Gastrocnemius medialis (tissue), 4 donors: ENCODE measurements around the gene NR1H2. TPM values are rescaled to one million over a fixed set of nuclear protein-coding genes. Genes with fewer than 3 reads are reported as not detected.
A peak's percentile ranks its signal among the peaks of the same experiment; 100 is the strongest.

Experiments
- ATAC-seq, 2 donors: fragments of 150-250 bp; one replicate each; pipeline ENCODE4 v1.9.1; 2016
- DNase-seq, 2 donors: peaks; one replicate each; pipeline ENCODE4 v3.0.0-alpha.2; 2019
- H3K27ac ChIP-seq, 4 donors: fragments of 200-600 bp; sonication (generic); 1 replicate in 1 of 4; 2 replicates in 3 of 4; pipeline ENCODE4 v1.5.1; 2016 to 2018; ENCODE audit warnings: mild to moderate bottlenecking in 2 of 4, moderate library complexity in 1 of 4
- H3K27me3 ChIP-seq, 3 donors: fragments of 200-600 bp; sonication (generic) in 2 of 3; 1 replicate in 1 of 3; 2 replicates in 2 of 3; pipeline versions ENCODE4 v1.5.1 to v1.6.0; 2016 to 2019; ENCODE audit warnings: mild to moderate bottlenecking in 1 of 3, moderate library complexity in 1 of 3
- H3K36me3 ChIP-seq, 2 donors: fragments of 200-600 bp; sonication (generic) in 1 of 2; one replicate each; pipeline ENCODE4 v1.5.1; 2017 to 2018
- H3K4me1 ChIP-seq, 2 donors: fragments of 200-600 bp; sonication (generic) in 1 of 2; one replicate each; pipeline ENCODE4 v1.5.1; 2016 to 2017; ENCODE audit warnings: mild to moderate bottlenecking in 2 of 2
- H3K4me3 ChIP-seq, 4 donors: fragments of 200-600 bp; sonication (generic) in 3 of 4; 1 replicate in 1 of 4; 2 replicates in 3 of 4; pipeline ENCODE4 v1.5.1; 2016 to 2019; ENCODE audit warnings: mild to moderate bottlenecking in 2 of 4
- H3K9me3 ChIP-seq, 3 donors: fragments of 200-600 bp; sonication (generic) in 2 of 3; 1 replicate in 1 of 3; 2 replicates in 2 of 3; pipeline ENCODE4 v1.5.1; 2016 to 2019
- CTCF ChIP-seq, 5 experiments: fragments of 450-650 bp in 3 of 5; fragments of 200-600 bp in 2 of 5; sonication (generic) in 2 of 5; IDR thresholded peaks in 4 of 5; conservative IDR thresholded peaks in 1 of 5; 1 replicate in 4 of 5; 2 replicates in 1 of 5; pipeline ENCODE4 v1.5.1; 2016 to 2019; ENCODE audit warnings: antibody characterized with exemption in 5 of 5, mild to moderate bottlenecking in 3 of 5, moderate library complexity in 3 of 5
- POLR2A ChIP-seq, 2 donors: fragments of 450-650 bp; IDR thresholded peaks; one replicate each; pipeline ENCODE4 v1.6.1; 2017; ENCODE audit warnings: antibody characterized with exemption in 2 of 2, mild to moderate bottlenecking in 2 of 2, moderate library complexity in 2 of 2
- in situ Hi-C, 4 donors: fragments of 200-750 bp; cut with MboI; loops; one replicate each; pipeline versions ENCODE4 v1.15.0 to v1.8.0; 2017; ENCODE audit warnings: low sequenced_read_pairs in 4 of 4
- intact Hi-C: fragments of 100-400 bp; cut with DNase I; formaldehyde crosslinking; loops from one replicate; pipeline ENCODE4 v1.15.1; 2023; ENCODE audit warnings: low total_unique reads
- total RNA-seq, 4 donors: library from RNA; depleted of rRNA; stranded (reverse); fragments of >200 nt; gene quantifications; one replicate each; pipeline versions ENCODE4 v1.1.0 to v1.2.3, GENCODE V29; 2016

NR1H2 gene
- total RNA-seq, 4 donors from 2014 or later, result 155 to 232 (median 200) TPM

- Histone ChIP-seq H3K4me1 (no peaks in the 10 kb centered on the region), H3K27me3 (no peaks in the 10 kb centered on the region), H3K27ac (no peak overlapping the region), H3K9me3 (no peaks in the 10 kb centered on the region), H3K4me3 (no peak overlapping the region), H3K36me3 (peaks cover 0 to 8% of the 10 kb centered on the region in 2 donors)
- ATAC-seq (no peak), DNase-seq (no peak)
- peak in 1 of 5 experiments; percentile 12 for TF ChIP-seq CTCF (IDR thresholded peaks at IDR 0.05 in 4 of 5, conservative IDR thresholded peaks at IDR 0.05 in 1 of 5)
- no peak for TF ChIP-seq POLR2A (IDR thresholded peaks at IDR 0.05)
- in situ Hi-C loops (no loop called here), intact Hi-C loops (no loop called here)
These were observed 25.6 kb downstream of the NR1H2 start for GRCh38 chr19:50401605-50402450.

GRCh38 chr19:50402544-50403301 is 26.5 kb downstream of the NR1H2 start:
- Histone ChIP-seq H3K27ac (no peak overlapping the region), H3K27me3 (no peaks in the 10 kb centered on the region), H3K9me3 (no peaks in the 10 kb centered on the region), H3K36me3 (peaks cover 0 to 8% of the 10 kb centered on the region in 2 donors), H3K4me3 (no peak overlapping the region), H3K4me1 (no peaks in the 10 kb centered on the region)
- DNase-seq, result no peak
- no peak for ATAC-seq
- in situ Hi-C loops (no loop called here), intact Hi-C loops (no loop called here)
- TF ChIP-seq POLR2A (IDR thresholded peaks at IDR 0.05) (no peak), CTCF (IDR thresholded peaks at IDR 0.05 in 4 of 5, conservative IDR thresholded peaks at IDR 0.05 in 1 of 5) (no peak)

DNA sequence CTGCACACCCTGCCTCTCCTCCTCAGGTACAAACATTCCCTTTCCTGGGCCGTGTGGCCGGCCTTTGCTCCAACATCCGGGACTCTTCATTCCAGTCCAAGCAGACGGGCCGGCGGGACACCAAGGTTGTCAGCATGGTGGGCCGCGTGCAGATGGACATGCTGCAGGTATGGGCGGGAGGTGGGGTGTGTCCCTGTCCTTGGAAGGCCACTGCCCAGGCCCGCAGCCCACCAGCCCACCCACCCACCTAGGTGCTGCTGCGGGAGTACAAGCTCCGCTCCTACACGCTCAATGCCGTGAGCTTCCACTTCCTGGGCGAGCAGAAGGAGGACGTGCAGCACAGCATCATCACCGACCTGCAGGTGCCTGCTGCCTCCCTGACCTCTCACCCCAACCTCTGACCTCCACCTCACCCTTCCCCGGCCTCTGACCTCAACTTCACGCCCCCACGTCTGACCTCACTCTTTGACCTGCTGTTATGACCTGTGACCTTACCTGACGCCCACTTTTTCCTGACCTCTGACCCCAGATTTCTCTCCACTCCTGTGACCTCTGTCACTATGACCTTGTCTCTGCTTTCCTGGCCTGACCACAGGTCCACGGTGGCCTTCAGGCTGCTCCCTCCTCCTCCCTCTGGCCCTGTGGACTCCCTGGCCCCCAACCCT is 30.0 kb downstream of the NR1H2 start:
- no peak overlapping the region for H3K27ac ChIP-seq
- no peaks in the 10 kb centered on the region for H3K4me1 ChIP-seq
- no peak for ATAC-seq
- no peak for TF ChIP-seq POLR2A (IDR thresholded peaks at IDR 0.05)
- TF ChIP-seq CTCF (IDR thresholded peaks at IDR 0.05 in 4 of 5, conservative IDR thresholded peaks at IDR 0.05 in 1 of 5), result no peak
- H3K9me3 ChIP-seq, result no peaks in the 10 kb centered on the region
- DNase-seq, result no peak
- in situ Hi-C loops (no loop called here), intact Hi-C loops (no loop called here)
- H3K4me3 ChIP-seq, result no peak overlapping the region
- no peaks in the 10 kb centered on the region for H3K27me3 ChIP-seq
- H3K36me3 ChIP-seq, result peaks cover 0 to 18% of the 10 kb centered on the region in 2 donors

DNA sequence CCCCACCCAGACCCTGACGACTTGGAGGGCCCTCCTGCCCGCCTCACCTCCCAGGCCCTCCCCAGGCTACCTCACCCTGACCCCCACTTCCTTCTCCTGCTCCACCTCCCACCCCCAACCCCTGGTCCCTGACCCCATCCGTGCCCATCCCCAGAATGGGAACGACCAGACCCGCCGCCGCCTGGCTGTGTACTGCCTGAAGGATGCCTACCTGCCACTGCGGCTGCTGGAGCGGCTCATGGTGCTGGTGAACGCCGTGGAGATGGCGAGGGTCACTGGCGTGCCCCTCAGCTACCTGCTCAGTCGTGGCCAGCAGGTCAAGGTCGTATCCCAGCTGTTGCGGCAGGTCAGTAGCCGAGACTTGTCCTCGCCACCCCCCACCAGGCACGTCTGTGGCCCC is 30.6 kb downstream of the NR1H2 start:
- in situ Hi-C loops, result no loop called here
- ATAC-seq (no peak), DNase-seq (no peak)
- no peak overlapping the region for H3K27ac ChIP-seq
- H3K9me3 ChIP-seq, result no peaks in the 10 kb centered on the region
- H3K4me1 ChIP-seq, result no peaks in the 10 kb centered on the region
- intact Hi-C loops, result no loop called here
- no peak overlapping the region for H3K4me3 ChIP-seq
- peaks cover 0 to 18% of the 10 kb centered on the region in 2 donors for H3K36me3 ChIP-seq
- no peaks in the 10 kb centered on the region for H3K27me3 ChIP-seq
- no peak for TF ChIP-seq CTCF (IDR thresholded peaks at IDR 0.05 in 4 of 5, conservative IDR thresholded peaks at IDR 0.05 in 1 of 5)
- no peak for TF ChIP-seq POLR2A (IDR thresholded peaks at IDR 0.05)
